Urinary bladder (tissue), 4 donors: ENCODE results near the gene SELENON. TPM values are rescaled to one million over a fixed set of nuclear protein-coding genes. Genes with fewer than 3 reads are reported as not detected.
"Not testable (repeated sequence)": the region's sequence is repeated elsewhere in the genome, so short reads cannot be mapped to it uniquely, and the experiment has no call there.

ENCODE experiments used
- DNase-seq: peaks from one replicate; pipeline ENCODE4 v3.0.0-alpha.2; 2015; ENCODE audit errors: extremely low spot score
- H3K27ac ChIP-seq: one replicate; pipeline ENCODE4 v1.5.1; 2013; ENCODE audit warnings: low read depth, mild to moderate bottlenecking, moderate library complexity
- H3K36me3 ChIP-seq: one replicate; pipeline ENCODE4 v1.6.1; 2013; ENCODE audit warnings: mild to moderate bottlenecking, moderate library complexity; ENCODE audit not compliant: insufficient read depth
- H3K4me1 ChIP-seq: one replicate; pipeline ENCODE4 v1.6.1; 2013; ENCODE audit warnings: mild to moderate bottlenecking, moderate library complexity; ENCODE audit not compliant: insufficient read depth
- H3K4me3 ChIP-seq: one replicate; pipeline ENCODE4 v1.5.1; 2013; ENCODE audit warnings: low read depth, low read length
- WGBS: extraction: QIAGEN DNeasy Blood & Tissue Kit; methylation state at CpG from one replicate; pipeline ENCODE4 v1.1.7; 2013; 5-methylcytosine and 5-hydroxymethylcytosine counted together
- polyA plus RNA-seq: library from polyadenylated mRNA; stranded (reverse); fragments of 200-250 nt; gene quantifications from one replicate; pipeline ENCODE4 v1.2.3, GENCODE V29; 2013
- total RNA-seq: library from RNA; depleted of rRNA; stranded (reverse); fragments of >200 nt; gene quantifications from one replicate; pipeline ENCODE4 v1.2.3, GENCODE V29; 2014
- donor health status: healthy with polysubstance abuse.
- donor health status: healthy.

The SELENON gene
- total and polyA plus RNA-seq, 2 donors, result 24.6 to 64.0 TPM

DNA sequence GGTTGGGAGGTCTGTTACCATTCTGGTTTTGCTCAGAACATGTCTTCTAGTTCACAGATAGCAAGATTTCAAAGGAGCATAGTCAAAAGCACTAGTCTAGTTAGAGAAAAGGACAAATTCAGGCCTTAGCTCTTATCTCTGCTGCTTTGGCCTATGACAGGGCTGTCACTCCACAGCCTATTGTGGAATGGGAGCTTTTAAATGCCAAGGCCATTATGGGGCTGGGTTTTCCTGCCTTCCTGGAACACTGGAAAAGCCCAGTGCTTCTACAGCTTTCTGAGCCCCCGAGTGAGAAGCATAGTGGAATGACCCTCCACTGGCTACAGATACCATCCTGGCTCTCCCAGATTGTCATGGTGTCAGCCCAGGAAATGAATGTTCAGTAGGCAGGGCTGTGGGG, 29.1 kb downstream of the SELENON start:
- no peak for DNase-seq
- Histone ChIP-seq H3K36me3 (peaks cover 6% of the 10 kb centered on the region), H3K4me3 (no peak overlapping the region), H3K27ac (no peak overlapping the region), H3K4me1 (no peaks in the 10 kb centered on the region)
- 83% methylated on average over 1 of the region's 1 CpG for WGBS

DNA sequence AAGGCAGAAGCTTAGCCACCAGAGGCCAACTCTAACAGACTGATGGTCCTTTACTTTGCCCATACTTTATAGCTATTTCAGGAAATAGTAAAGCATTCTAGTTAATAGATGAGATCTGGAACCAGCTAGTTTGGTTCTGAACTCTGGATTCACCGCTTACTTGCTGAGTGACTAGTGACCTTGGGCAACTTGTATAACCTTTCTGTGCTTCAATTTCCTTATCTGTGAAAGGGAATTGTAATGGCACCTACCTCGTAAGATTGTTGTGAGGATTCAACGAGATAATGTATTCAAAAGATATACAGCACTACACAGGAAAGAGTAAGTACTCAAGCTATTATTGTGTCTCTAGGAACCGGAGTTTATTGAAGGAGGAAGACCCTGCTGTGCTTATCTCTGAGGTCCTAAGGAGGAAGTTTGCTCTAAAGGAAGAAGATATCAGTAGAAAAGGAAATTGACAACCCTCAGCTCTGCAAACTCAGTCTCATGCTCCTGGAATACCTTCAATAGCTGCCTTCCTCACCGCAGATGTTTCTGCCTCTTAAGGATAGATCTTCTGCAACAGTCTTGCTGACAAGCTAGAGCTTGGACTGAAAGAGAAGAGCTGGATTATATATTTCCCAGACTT, 31.7 kb downstream of the SELENON start:
- Histone ChIP-seq H3K4me1 (no peaks in the 10 kb centered on the region), H3K4me3 (no peak overlapping the region), H3K27ac (no peak overlapping the region), H3K36me3 (peaks cover 8% of the 10 kb centered on the region)
- WGBS, result 62% methylated on average over 5 of the region's 5 CpGs
- no peak for DNase-seq

DNA sequence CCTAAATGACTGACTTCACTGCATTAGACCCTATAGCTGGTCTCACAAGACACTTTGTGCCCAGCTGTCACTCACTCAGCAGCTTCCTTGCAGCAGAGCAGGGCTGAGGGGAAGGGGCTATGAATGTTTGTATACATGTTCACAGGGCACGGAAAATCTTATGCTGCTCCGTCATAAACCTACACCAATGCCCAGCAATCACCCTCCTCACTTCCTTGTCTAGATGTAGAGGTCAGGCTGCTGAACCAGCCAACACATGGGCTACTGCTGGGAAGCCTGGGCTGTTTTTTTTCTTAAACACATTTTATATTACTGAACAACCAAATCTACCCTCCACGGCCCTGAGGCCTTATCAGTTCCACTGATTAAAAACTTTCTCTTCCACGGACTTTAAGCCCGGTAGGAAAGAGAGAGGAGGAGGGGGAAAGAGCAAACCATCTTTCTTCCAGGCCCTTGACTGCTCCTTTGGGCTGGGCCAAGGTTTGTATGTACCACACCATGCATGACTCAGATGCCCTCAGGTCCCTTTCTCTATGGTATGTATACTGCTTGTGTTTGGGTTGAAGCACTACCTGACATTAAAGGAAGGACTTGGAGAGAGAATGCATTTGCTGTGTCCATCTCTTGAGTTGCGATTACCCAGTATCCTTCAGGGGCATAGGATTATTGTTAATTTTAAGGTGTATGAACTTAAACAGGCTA, 32.5 kb downstream of the SELENON start:
- no peaks in the 10 kb centered on the region for H3K4me1 ChIP-seq
- H3K36me3 ChIP-seq, result peaks cover 8% of the 10 kb centered on the region
- H3K27ac ChIP-seq, result no peak overlapping the region
- H3K4me3 ChIP-seq, result no peak overlapping the region
- WGBS, result 67% methylated on average over 6 of the region's 6 CpGs
- DNase-seq, result no peak

DNA sequence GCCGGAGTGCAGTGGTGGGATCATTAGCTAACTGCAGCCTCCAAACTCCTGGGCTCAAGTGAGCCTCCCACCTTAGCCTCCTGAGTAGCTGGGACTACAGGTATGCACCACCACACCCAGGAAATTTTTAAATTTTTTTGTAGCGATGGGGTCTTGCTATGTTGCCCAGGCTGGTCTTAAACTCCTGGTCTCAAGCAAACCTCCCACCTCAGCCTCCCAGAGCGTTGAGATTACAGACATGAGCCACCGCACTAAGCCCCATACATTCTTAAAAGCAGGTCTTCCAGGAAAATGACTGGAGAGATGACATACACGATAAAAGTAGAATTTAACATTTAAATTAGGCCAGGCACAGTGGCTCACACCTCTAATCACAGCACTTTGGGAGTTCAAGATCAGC, 33.2 kb downstream of the SELENON start:
- Histone ChIP-seq H3K4me3 (no peak overlapping the region), H3K4me1 (no peaks in the 10 kb centered on the region), H3K36me3 (peaks cover 8% of the 10 kb centered on the region), H3K27ac (no peak overlapping the region)
- 97% methylated on average over 5 of the region's 5 CpGs for WGBS
- DNase-seq, result no peak

DNA sequence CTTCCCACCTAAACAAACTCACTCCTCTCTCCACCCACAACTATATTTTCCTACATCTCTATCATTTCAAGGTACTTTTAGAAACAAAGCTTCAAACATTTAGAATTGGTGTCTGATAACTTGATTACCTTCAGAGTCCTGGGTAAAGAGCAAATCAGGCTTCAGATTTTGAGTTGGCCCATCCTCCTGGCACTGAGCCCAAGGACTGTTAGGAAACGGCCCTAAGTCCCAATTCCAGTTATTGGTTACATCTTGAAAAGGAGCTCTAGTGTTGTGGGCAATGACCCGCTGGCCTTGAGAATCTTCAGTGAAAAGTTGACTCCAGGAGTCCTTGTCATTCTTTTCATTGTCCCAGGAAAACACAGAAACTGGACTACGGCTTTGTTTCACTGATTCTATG, 34.9 kb downstream of the SELENON start:
- DNase-seq, result no peak
- 66% methylated on average over 3 of the region's 3 CpGs for WGBS
- Histone ChIP-seq H3K36me3 (peaks cover 6% of the 10 kb centered on the region), H3K4me1 (no peaks in the 10 kb centered on the region), H3K4me3 (no peak overlapping the region), H3K27ac (no peak overlapping the region)

DNA sequence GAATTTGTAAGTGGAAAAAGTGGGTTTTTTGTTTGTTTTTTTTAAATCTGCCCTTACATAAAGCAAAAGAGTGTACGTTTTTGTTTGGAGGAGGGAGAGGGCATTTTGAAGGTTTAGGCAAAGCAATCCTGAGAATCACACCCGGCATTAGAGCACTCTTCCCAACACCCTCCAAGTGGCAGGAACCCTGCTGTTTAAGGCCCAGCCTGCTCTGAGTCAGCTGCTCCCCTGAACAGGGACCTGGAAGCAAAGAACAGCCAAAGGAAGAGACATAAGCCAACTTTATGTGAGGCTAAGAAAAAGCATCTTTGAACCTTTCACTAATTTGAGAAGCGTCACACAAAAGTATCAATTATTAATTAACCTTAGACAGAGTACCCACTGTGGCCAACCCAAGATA, 36.7 kb downstream of the SELENON start:
- H3K4me1 ChIP-seq, result no peaks in the 10 kb centered on the region
- no peak for DNase-seq
- 67% methylated on average over 3 of the region's 3 CpGs for WGBS
- no peak overlapping the region for H3K27ac ChIP-seq
- H3K4me3 ChIP-seq, result no peak overlapping the region
- H3K36me3 ChIP-seq, result peaks cover 1% of the 10 kb centered on the region

DNA sequence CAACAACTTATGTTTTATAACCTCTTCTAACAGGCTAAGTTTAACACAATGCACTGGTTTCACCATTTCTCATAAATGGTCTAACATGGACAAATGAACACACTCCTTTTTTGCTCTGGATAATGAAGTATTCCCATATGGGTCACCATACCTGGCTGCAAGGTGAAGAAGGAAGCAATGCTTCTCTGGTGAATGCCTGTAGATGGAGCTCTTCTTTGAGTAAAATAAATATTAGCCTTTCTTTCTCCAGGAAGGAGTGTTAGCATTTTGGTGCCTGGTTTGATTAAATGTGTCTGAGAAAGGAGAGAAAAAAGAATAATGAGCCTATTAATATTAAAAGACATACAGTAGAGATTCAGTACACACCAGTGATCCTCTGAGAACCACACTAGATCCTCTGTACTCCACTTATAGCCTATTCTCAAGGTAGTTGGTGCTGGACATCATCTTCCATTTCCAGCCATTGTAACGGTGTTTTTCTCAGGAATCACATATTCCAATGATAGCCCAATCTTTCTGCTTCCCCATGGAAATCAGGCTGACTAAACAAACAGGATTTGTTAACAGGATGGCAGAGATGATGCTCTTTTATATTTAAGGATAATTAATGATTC, 37.4 kb downstream of the SELENON start:
- WGBS, result 71% methylated on average over 1 of the region's 1 CpG
- DNase-seq, result no peak
- Histone ChIP-seq H3K36me3 (peaks cover 1% of the 10 kb centered on the region), H3K4me3 (no peak overlapping the region), H3K27ac (no peak overlapping the region), H3K4me1 (no peaks in the 10 kb centered on the region)

DNA sequence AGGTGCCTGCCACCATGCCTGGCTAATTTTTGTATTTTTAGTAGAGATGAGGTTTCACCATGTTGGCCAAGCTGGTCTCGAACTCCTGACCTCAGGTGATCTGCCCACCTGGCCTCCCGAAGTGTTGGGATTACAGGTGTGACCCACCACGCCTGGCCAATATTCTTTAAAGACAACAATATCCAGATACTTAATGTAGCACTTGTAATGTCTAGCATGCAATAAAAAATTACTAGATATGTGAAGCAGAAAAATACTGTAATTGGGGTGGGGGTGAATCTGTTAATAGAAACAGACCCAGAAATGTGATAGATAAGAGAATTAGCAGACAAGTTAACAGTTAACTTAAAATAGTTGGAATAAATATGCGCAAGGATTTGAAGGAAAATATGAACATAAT, 39.8 kb downstream of the SELENON start:
- not testable (repeated sequence) for DNase-seq, H3K4me3 ChIP-seq, H3K4me1 ChIP-seq, H3K36me3 ChIP-seq, H3K27ac ChIP-seq
- WGBS, result 97% methylated on average over 4 of the region's 4 CpGs

DNA sequence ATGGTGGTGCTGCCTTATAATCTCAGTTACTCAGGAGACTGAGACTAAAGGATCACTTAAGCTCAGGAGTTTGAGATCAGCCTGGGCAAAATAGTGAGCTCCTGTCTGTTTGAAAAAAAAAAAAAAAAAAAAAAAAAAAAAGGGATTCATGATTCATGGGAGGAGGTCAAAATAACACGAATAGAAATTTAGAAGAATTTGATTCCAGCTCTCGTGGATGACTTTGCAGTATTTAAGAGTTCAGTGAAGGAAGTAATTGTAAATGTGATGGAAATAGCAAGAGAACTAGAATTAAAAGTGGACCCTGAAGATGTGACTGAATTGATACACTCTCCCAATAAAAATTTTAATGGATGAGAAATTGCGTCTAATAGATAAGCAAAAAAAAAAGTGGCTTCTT, 43.5 kb downstream of the SELENON start:
- WGBS, result 84% methylated on average over 3 of the region's 3 CpGs

DNA sequence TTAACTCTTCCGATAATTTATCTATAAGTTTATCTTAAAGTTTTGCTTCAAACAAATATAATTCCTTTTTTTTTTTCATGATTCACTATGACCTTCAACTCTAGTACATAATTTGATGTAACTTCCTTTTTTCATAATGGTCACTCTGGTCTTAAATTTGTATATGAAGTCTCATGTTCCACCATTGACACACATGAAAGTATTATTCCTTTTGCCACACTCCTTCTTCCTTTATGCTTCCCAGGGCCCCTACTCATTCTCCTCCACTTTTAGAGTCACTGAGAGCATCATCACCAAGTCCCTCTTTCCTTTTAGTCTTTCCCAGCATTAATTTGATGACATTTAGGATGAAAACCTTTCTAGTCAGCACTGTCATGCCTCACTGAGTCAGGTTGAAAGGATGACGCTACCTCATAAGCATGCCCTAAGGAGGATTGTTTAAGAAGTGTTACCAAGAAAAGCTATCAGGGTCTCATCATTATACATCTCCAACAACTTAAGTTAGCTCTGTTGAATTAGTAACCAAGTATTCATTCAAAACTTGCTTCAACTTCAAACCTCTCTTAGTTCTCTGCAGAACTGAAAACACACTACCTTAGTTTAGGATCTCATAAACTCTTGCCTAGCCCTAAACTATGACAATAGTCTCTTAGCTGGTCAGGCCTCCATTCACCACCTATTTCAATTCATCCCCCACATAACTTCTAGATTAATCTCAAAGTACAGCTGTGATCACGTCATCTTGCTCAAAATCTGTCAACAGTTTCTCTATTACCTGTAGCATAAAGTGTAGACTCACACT, 44.7 kb downstream of the SELENON start:
- DNase-seq, result no peak
- WGBS, result 90% methylated on average over 3 of the region's 3 CpGs
- Histone ChIP-seq H3K4me3 (no peak overlapping the region), H3K36me3 (no peaks in the 10 kb centered on the region), H3K27ac (no peak overlapping the region), H3K4me1 (no peaks in the 10 kb centered on the region)

More for the DNA sequence above, 43.5 kb downstream of the SELENON start:
- no peak for DNase-seq
- no peak overlapping the region for H3K27ac ChIP-seq
- H3K4me1 ChIP-seq, result no peaks in the 10 kb centered on the region
- no peak overlapping the region for H3K4me3 ChIP-seq
- H3K36me3 ChIP-seq, result no peaks in the 10 kb centered on the region

DNA sequence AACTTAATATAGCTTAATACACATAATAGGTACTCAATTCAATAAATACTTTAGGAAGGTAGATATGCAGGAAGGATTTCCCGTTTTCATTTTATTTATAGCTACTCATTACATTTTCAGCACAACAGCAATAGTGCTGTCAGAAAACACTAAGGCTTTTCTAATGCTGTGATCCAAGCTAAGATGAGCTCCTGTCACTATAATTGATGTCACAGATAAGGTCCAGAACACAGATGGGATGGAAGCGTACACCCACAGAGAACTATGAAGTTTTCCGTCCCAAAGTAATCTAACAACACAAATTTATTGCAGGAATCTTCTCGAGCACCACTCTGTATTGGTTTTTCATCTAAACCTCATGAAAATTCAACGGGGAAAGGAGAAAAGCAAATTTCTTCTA, 45.7 kb downstream of the SELENON start:
- Histone ChIP-seq H3K36me3 (no peaks in the 10 kb centered on the region), H3K4me3 (no peak overlapping the region), H3K27ac (no peak overlapping the region), H3K4me1 (no peaks in the 10 kb centered on the region)
- DNase-seq, result no peak
- WGBS, result 76% methylated on average over 5 of the region's 5 CpGs

DNA sequence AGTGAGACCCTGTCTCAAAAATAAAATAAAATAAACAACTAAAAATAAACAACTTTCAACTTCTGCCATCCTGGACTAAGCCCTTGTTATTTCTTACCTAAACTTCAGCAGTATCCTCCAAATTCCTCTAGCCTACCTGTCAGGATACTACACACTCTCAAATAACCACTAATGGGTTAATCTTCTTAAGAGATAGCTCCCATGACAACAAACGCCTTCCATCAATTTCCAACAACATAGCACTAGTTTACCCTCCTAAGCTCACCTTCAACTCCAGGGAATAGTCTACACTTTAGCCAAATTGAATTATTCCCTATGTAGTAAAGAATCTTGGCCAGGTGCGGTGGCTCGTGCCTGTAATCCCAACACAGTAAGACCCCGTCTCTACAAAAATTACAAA, 47.9 kb downstream of the SELENON start:
- WGBS, result 72% methylated on average over 4 of the region's 4 CpGs
- DNase-seq, result no peak
- no peaks in the 10 kb centered on the region for H3K4me1 ChIP-seq
- H3K36me3 ChIP-seq, result no peaks in the 10 kb centered on the region
- H3K27ac ChIP-seq, result no peak overlapping the region
- no peak overlapping the region for H3K4me3 ChIP-seq

DNA sequence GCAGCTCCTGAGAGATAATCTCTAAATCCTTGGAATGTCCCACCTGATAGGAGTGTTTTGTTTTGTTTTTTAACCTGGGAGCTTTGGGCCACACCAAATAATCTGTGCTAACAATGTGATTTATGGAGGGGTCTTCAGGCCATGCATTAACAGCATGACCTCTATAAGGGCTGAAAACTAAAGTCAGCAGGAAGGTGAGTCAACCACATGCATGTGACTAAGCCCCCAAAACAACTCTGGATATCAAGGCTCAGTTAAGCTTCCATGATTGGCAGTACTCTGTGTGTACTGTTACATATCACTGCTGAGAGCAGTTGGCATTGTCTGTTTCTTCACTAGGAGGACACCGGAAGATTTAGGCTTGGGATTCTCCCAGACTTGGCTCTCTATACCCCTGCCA, 48.5 kb downstream of the SELENON start:
- Histone ChIP-seq H3K27ac (no peak overlapping the region), H3K36me3 (no peaks in the 10 kb centered on the region), H3K4me3 (no peak overlapping the region), H3K4me1 (no peaks in the 10 kb centered on the region)
- no peak for DNase-seq
- 47% methylated on average over 1 of the region's 1 CpG for WGBS

DNA sequence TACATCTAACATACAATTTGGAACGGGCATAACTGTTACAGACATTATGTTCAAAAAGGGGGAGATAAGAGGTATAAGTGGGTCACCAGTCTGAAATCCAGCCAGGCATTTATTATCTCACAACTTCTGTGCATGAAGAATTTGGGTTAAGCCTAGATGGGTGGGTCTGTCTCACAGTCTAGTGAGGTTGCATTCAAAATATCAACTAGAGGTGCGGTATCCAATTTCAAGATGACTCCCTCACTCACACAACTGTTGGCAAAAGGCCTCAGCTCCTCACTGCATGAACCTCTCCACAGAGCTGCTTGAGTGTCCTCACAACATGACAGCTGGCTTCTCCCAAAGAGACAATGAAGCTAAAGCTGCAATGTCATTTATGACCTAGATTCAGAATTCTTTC, 54.6 kb downstream of the SELENON start:
- no peaks in the 10 kb centered on the region for H3K36me3 ChIP-seq
- no peaks in the 10 kb centered on the region for H3K4me1 ChIP-seq
- no peak for DNase-seq
- 92% methylated on average over 2 of the region's 2 CpGs for WGBS
- no peak overlapping the region for H3K4me3 ChIP-seq
- no peak overlapping the region for H3K27ac ChIP-seq
